SK-N-SH (cell line): Measurements from ENCODE around the gene NOL4. TPM values are rescaled to one million over a fixed set of nuclear protein-coding genes. Genes with fewer than 3 reads are reported as not detected.

Source experiments
- CTCF ChIA-PET: fragments of 300-600, 350-600 bp; formaldehyde crosslinking; extraction: SDS; loops from one replicate; lab custom pipeline; 2021; lab: Yijun Ruan, JAX
- POLR2A ChIA-PET: fragments of 350-600 bp; sonication (Branson Sonifier 250); formaldehyde crosslinking; extraction: SDS; loops from one replicate; lab custom pipeline; 2020; ENCODE audit warnings: antibody characterized with exemption, inconsistent platforms; lab: Yijun Ruan, JAX
- DNase-seq: peaks from one replicate; pipeline ENCODE4 v3.0.0; 2012
- H2AFZ ChIP-seq: fragments of 200-600 bp; sonication (generic); 2 replicates; pipeline ENCODE4 v1.8.1; 2016; ENCODE audit warnings: antibody characterized with exemption, mild to moderate bottlenecking, low read depth
- H3F3A ChIP-seq: fragments of 200-600 bp; sonication (generic); replicated peaks from 2 replicates; pipeline ENCODE3; 2016; ENCODE audit warnings: antibody characterized with exemption, mild to moderate bottlenecking; ENCODE audit not compliant: insufficient read depth
- H3K27ac ChIP-seq, 2 experiments: fragments of 200-500 bp in 1 of 2; fragments of 200-600 bp in 1 of 2; sonication (Bioruptor generic) in 1 of 2; sonication (generic), shearing (Covaris generic) in 1 of 2; 2 replicates each; pipeline versions ENCODE4 v1.5.1 to v1.6.1; 2014 to 2016; ENCODE audit warnings: low read depth in 2 of 2, inconsistent platforms in 1 of 2, low read length in 1 of 2, mild to moderate bottlenecking in 1 of 2, mixed read lengths in 1 of 2
- H3K27me3 ChIP-seq: fragments of 200-600 bp; sonication (generic), shearing (Covaris generic); 2 replicates; pipeline ENCODE4 v1.6.1; 2016; ENCODE audit warnings: mixed run types; ENCODE audit not compliant: insufficient read depth
- H3K36me3 ChIP-seq, 2 experiments: fragments of 200-500 bp in 1 of 2; fragments of 200-600 bp in 1 of 2; sonication (Bioruptor generic) in 1 of 2; sonication (generic) in 1 of 2; replicated peaks in 1 of 2; 2 replicates each; pipeline versions ENCODE3 to v1.5.1; 2014 to 2016; ENCODE audit warnings: low read length in 1 of 2, mild to moderate bottlenecking in 1 of 2; ENCODE audit not compliant: insufficient read depth in 2 of 2, control insufficient read depth in 1 of 2
- H3K4me1 ChIP-seq, 2 experiments: fragments of 200-500 bp in 1 of 2; fragments of 200-600 bp in 1 of 2; sonication (Bioruptor generic) in 1 of 2; sonication (generic), shearing (Covaris generic) in 1 of 2; 2 replicates each; pipeline versions ENCODE4 v1.5.1 to v1.6.1; 2014 to 2016; ENCODE audit warnings: low read depth in 1 of 2, low read length in 1 of 2, mixed run types in 1 of 2; ENCODE audit not compliant: insufficient read depth in 2 of 2, control insufficient read depth in 1 of 2
- H3K4me2 ChIP-seq: fragments of 200-600 bp; sonication (generic), shearing (Covaris generic); 2 replicates; pipeline ENCODE4 v1.6.1; 2017; ENCODE audit warnings: mixed run types
- H3K4me3 ChIP-seq, 2 experiments: fragments of 200-500 bp in 1 of 2; fragments of 200-600 bp in 1 of 2; sonication (Bioruptor generic) in 1 of 2; sonication (generic), shearing (Covaris generic) in 1 of 2; 2 replicates each; pipeline versions ENCODE4 v1.5.1 to v1.8.1; 2014 to 2016; ENCODE audit warnings: low read depth in 2 of 2, inconsistent platforms in 1 of 2, low read length in 1 of 2, mild to moderate bottlenecking in 1 of 2, mixed read lengths in 1 of 2, moderate library complexity in 1 of 2
- H3K79me2 ChIP-seq: fragments of 200-600 bp; sonication (generic); 2 replicates; pipeline ENCODE4 v1.8.1; 2017; ENCODE audit warnings: mild to moderate bottlenecking; ENCODE audit not compliant: insufficient read depth
- H3K9ac ChIP-seq: fragments of 200-600 bp; sonication (generic); 2 replicates; pipeline ENCODE4 v1.6.1; 2017; ENCODE audit warnings: mixed run types
- H3K9me2 ChIP-seq: fragments of 200-600 bp; sonication (generic); 2 replicates; pipeline ENCODE4 v1.6.1; 2017; ENCODE audit warnings: mixed run types
- H3K9me3 ChIP-seq: fragments of 200-600 bp; sonication (generic); 2 replicates; pipeline ENCODE4 v1.6.1; 2017; ENCODE audit warnings: mixed run types, mild to moderate bottlenecking, moderate library complexity
- H4K20me1 ChIP-seq: fragments of 200-600 bp; sonication (generic); 2 replicates; pipeline ENCODE4 v1.6.1; 2017; ENCODE audit warnings: mild to moderate bottlenecking, mixed run types; ENCODE audit not compliant: insufficient read depth
- CTCF ChIP-seq: fragments of 200-600 bp; sonication (generic); IDR thresholded peaks from 2 replicates; pipeline ENCODE4 v1.6.1; 2017; ENCODE audit warnings: antibody characterized with exemption, mild to moderate bottlenecking, moderate library complexity
- GATA2 ChIP-seq: sonication (generic); formaldehyde crosslinking; IDR thresholded peaks from 2 replicates; pipeline ENCODE4 v1.5.0; 2020; ENCODE audit warnings: mild to moderate bottlenecking, missing genetic modification reagents
- IRF3 ChIP-seq: fragments of 150-350 bp; IDR thresholded peaks from 2 replicates; pipeline ENCODE4 v1.6.1; 2016; ENCODE audit warnings: mild to moderate bottlenecking, low read depth, low read length
- JUND ChIP-seq: IDR thresholded peaks from 2 replicates; pipeline ENCODE4 v1.4.0; 2012
- MAX ChIP-seq: IDR thresholded peaks from 2 replicates; pipeline ENCODE4 v1.4.0; 2012; ENCODE audit warnings: low read depth
- MEF2A ChIP-seq: IDR thresholded peaks from 2 replicates; pipeline ENCODE4 v1.4.0; 2012; ENCODE audit warnings: low read depth, borderline replicate concordance
- NRF1 ChIP-seq: IDR thresholded peaks from 2 replicates; pipeline ENCODE4 v1.6.1; 2012; ENCODE audit warnings: low read depth, mild to moderate bottlenecking, low read length
- PBX3 ChIP-seq: IDR thresholded peaks from 2 replicates; pipeline ENCODE4; 2012
- POLR2AphosphoS5 ChIP-seq: IDR thresholded peaks from 2 replicates; pipeline ENCODE4 v1.6.1; 2012; ENCODE audit warnings: low read depth, low read length
- RAD21 ChIP-seq: IDR thresholded peaks from 2 replicates; pipeline ENCODE4 v1.6.1; 2012; ENCODE audit warnings: mild to moderate bottlenecking, low read length
- RCOR1 ChIP-seq: fragments of 150-350 bp; IDR thresholded peaks from 2 replicates; pipeline ENCODE4 v1.6.1; 2017; ENCODE audit warnings: antibody characterized with exemption, low read length
- RFX5 ChIP-seq: IDR thresholded peaks from 2 replicates; pipeline ENCODE4 v1.6.1; 2012; ENCODE audit warnings: mild to moderate bottlenecking, improper control_type of control experiment, low read length
- RXRA ChIP-seq: IDR thresholded peaks from 2 replicates; pipeline ENCODE4 v1.4.0; 2012; ENCODE audit warnings: low read depth, mild to moderate bottlenecking, borderline replicate concordance
- SIN3A ChIP-seq: IDR thresholded peaks from 2 replicates; pipeline ENCODE4 v1.6.1; 2012; ENCODE audit warnings: low read depth, mild to moderate bottlenecking, low read length, moderate library complexity, borderline replicate concordance
- TCF12 ChIP-seq: IDR thresholded peaks from 2 replicates; pipeline ENCODE4 v1.4.0; 2012
- TEAD4 ChIP-seq: IDR thresholded peaks from 2 replicates; pipeline ENCODE4 v1.4.0; 2012; ENCODE audit warnings: mild to moderate bottlenecking, borderline replicate concordance; ENCODE audit not compliant: insufficient read depth
- USF1 ChIP-seq: IDR thresholded peaks from 2 replicates; pipeline ENCODE4 v1.4.0; 2012; ENCODE audit warnings: low read depth, borderline replicate concordance
- USF2 ChIP-seq: fragments of 150-350 bp; IDR thresholded peaks from 2 replicates; pipeline ENCODE4 v1.6.1; 2017; ENCODE audit warnings: antibody characterized with exemption, low read length, low read depth, borderline replicate concordance
- WGBS: methylation state at CpG from one replicate; pipeline ENCODE4 v1.1.6; 2017; ENCODE audit warnings: low lambda C conversion rate; 5-methylcytosine and 5-hydroxymethylcytosine counted together
- polyA plus RNA-seq, 3 experiments: library from polyadenylated mRNA; depleted of rRNA; stranded (reverse); fragments of >200 nt; gene quantifications; 2 replicates each; pipeline ENCODE4 v1.2.3, GENCODE V29; 2012

NOL4 gene
- polyA plus RNA-seq, 1 of the 3 experiments (the other 2 are of a cell fraction): 0.07 TPM

GRCh38 chr18:34207344-34207851 lies 17.3 kb downstream of the NOL4 start:
- Histone ChIP-seq H3K27me3 (no peaks in the 10 kb centered on the region), H3K4me1 (no peaks in the 10 kb centered on the region; a peak in 1 of 4 replicates), H3K4me2 (no peak overlapping the region), H3K9me2 (no peaks in the 10 kb centered on the region), H3K36me3 (no peaks in the 10 kb centered on the region), H3K4me3 (no peak overlapping the region; a peak in 1 of 4 replicates), H4K20me1 (no peaks in the 10 kb centered on the region), H3F3A (no peaks in the 10 kb centered on the region), H3K9me3 (no peaks in the 10 kb centered on the region), H3K9ac (no peak overlapping the region), H3K79me2 (no peaks in the 10 kb centered on the region), H2AFZ (no peak overlapping the region), H3K27ac (no peak overlapping the region)
- DNase-seq: no peak
- ChIA-PET CTCF (no interaction called here), POLR2A (no interaction called here)
- TF ChIP-seq RXRA: no peak
- TF ChIP-seq POLR2AphosphoS5: no peak
- no peak for TF ChIP-seq IRF3
- no peak for TF ChIP-seq PBX3
- TF ChIP-seq RFX5: no peak
- no peak for TF ChIP-seq TEAD4
- TF ChIP-seq NRF1: no peak
- TF ChIP-seq JUND: no peak
- no peak for TF ChIP-seq GATA2 (CRISPR knock-in tag)
- no peak for TF ChIP-seq USF2
- TF ChIP-seq MAX: no peak
- no peak for TF ChIP-seq SIN3A
- TF ChIP-seq USF1: no peak
- TF ChIP-seq RCOR1: no peak

GRCh38 chr18:34203866-34204265 lies 20.8 kb downstream of the NOL4 start:
- TF ChIP-seq CTCF (no peak), MEF2A (no peak), RAD21 (no peak), RCOR1 (no peak), TCF12 (no peak)
- TF ChIP-seq, all 33 proteins: peak for 0
- WGBS: 40% methylated on average over 2 of the region's 2 CpGs
- H3K9ac ChIP-seq: no peak overlapping the region
- H3K27ac ChIP-seq: no peak overlapping the region
- no peaks in the 10 kb centered on the region; a peak in 2 of 4 replicates for H3K4me1 ChIP-seq
- H3K36me3 ChIP-seq: no peaks in the 10 kb centered on the region
- H4K20me1 ChIP-seq: no peaks in the 10 kb centered on the region
- H3F3A ChIP-seq: no peaks in the 10 kb centered on the region
- no peak overlapping the region for H3K4me2 ChIP-seq
- CTCF ChIA-PET: interaction anchor here (1.5 kb wide), 1 partner anchor 17 kb away, joined by 4 read pairs; no protein-coding TSS in a partner anchor
- no peaks in the 10 kb centered on the region for H3K79me2 ChIP-seq
- POLR2A ChIA-PET: no interaction called here
- no peaks in the 10 kb centered on the region for H3K9me3 ChIP-seq
- H3K27me3 ChIP-seq: no peaks in the 10 kb centered on the region
- DNase-seq: no peak
- no peak overlapping the region for H2AFZ ChIP-seq
- no peak overlapping the region for H3K4me3 ChIP-seq
- no peaks in the 10 kb centered on the region for H3K9me2 ChIP-seq
